ENCODE measurements around the gene TMEM132C. TPM values are rescaled to one million over a fixed set of nuclear protein-coding genes. Genes with fewer than 3 reads are reported as not detected.

Gene TMEM132C
- total and polyA plus RNA-seq, 2 donors (not counting 3 experiments of a cell fraction or from before 2014, with no cell fraction given), result not detected

GRCh38 chr12:128328961-128329360, 62.0 kb downstream of the TMEM132C start:
- Histone ChIP-seq H3K9me3 (replicated peaks; ENCODE audit: control insufficient read depth, insufficient read depth, low read length) (peaks cover 6% of the 10 kb centered on the region), H3K36me3 (ENCODE audit: control insufficient read depth in 2 of 2, extremely low read depth in 1 of 2, insufficient read depth in 2 of 2, low read length in 2 of 2) (no peaks in the 10 kb centered on the region), H3K9ac (replicated peaks; ENCODE audit: extremely low read depth, insufficient read depth, low read length) (no peak overlapping the region), H3K79me2 (ENCODE audit: control insufficient read depth, insufficient read depth, low read length) (no peaks in the 10 kb centered on the region), H3K27ac (ENCODE audit: insufficient read depth, low read depth, low read length) (no peak overlapping the region), H3K4me1 (ENCODE audit: control insufficient read depth, extremely low read depth, insufficient read depth, low read length) (no peaks in the 10 kb centered on the region), H2AFZ (ENCODE audit: low read depth, low read length) (no peak overlapping the region), H4K20me1 (replicated peaks; ENCODE audit: control insufficient read depth, extremely low read depth, insufficient read depth, low read length) (no peaks in the 10 kb centered on the region), H3K27me3 (ENCODE audit: control insufficient read depth in 2 of 2, insufficient read depth in 2 of 2, low read length in 2 of 2) (no peaks in the 10 kb centered on the region), H3K4me3 (replicated peaks in 1 of 3; ENCODE audit: insufficient read depth in 1 of 3, low read depth in 1 of 3, low read length in 3 of 3) (no peak overlapping the region), H3K4me2 (ENCODE audit: insufficient read depth, low read length) (no peak overlapping the region), H3K9me1 (replicated peaks; ENCODE audit: control insufficient read depth, extremely low read depth, insufficient read depth, low read length) (no peaks in the 10 kb centered on the region)
- DNase-seq (ENCODE audit: low read depth, low spot score) (no peak), FAIRE-seq (no peak)
- dilution Hi-C loops (cut with MboI; ENCODE audit: extremely low pct_ligation_motif_present, low sequenced_read_pairs) (no loop called here), intact Hi-C loops (cut with micrococcal nuclease) (no loop called here)
- POLR2A ChIA-PET, result no interaction called here
- no TSS peak for BruUV-seq (replicated peaks)
- CTCF ChIA-PET, result no interaction called here
- TF ChIP-seq MYC (IDR thresholded peaks at IDR 0.05; ENCODE audit: low read depth, low read length), result no peak
- no peak for TF ChIP-seq POLR2AphosphoS5 (IDR thresholded peaks at IDR 0.05; ENCODE audit: insufficient read depth, low read depth, low read length)
- TF ChIP-seq FOS (IDR thresholded peaks at IDR 0.05; ENCODE audit: borderline replicate concordance, insufficient read depth, low read length), result no peak

GRCh38 chr12:128336204-128337070, 69.5 kb downstream of the TMEM132C start:
- BruUV-seq (replicated peaks), result no TSS peak
- intact Hi-C loops (cut with micrococcal nuclease), result no loop called here
- FAIRE-seq, result no peak
- Histone ChIP-seq H3K36me3 (ENCODE audit: control insufficient read depth in 2 of 2, extremely low read depth in 1 of 2, insufficient read depth in 2 of 2, low read length in 2 of 2) (no peaks in the 10 kb centered on the region), H3K27ac (ENCODE audit: insufficient read depth, low read depth, low read length) (no peak overlapping the region), H3K4me1 (ENCODE audit: control insufficient read depth, extremely low read depth, insufficient read depth, low read length) (no peaks in the 10 kb centered on the region), H3K9me1 (replicated peaks; ENCODE audit: control insufficient read depth, extremely low read depth, insufficient read depth, low read length) (no peaks in the 10 kb centered on the region), H4K20me1 (replicated peaks; ENCODE audit: control insufficient read depth, extremely low read depth, insufficient read depth, low read length) (no peaks in the 10 kb centered on the region), H3K4me2 (ENCODE audit: insufficient read depth, low read length) (no peak overlapping the region), H3K9me3 (replicated peaks; ENCODE audit: control insufficient read depth, insufficient read depth, low read length) (peaks cover 8% of the 10 kb centered on the region), H3K27me3 (ENCODE audit: control insufficient read depth in 2 of 2, insufficient read depth in 2 of 2, low read length in 2 of 2) (no peaks in the 10 kb centered on the region), H3K9ac (replicated peaks; ENCODE audit: extremely low read depth, insufficient read depth, low read length) (no peak overlapping the region), H2AFZ (ENCODE audit: low read depth, low read length) (no peak overlapping the region), H3K79me2 (ENCODE audit: control insufficient read depth, insufficient read depth, low read length) (no peaks in the 10 kb centered on the region), H3K4me3 (replicated peaks in 1 of 3; ENCODE audit: insufficient read depth in 1 of 3, low read depth in 1 of 3, low read length in 3 of 3) (no peak overlapping the region)
- no peak for DNase-seq (ENCODE audit: low read depth, low spot score)
- TF ChIP-seq POLR2AphosphoS5 (IDR thresholded peaks at IDR 0.05; ENCODE audit: insufficient read depth, low read depth, low read length) (no peak), JUN (IDR thresholded peaks at IDR 0.05; ENCODE audit: borderline replicate concordance, insufficient read depth, insufficient read length, low read depth) (no peak), MAX (IDR thresholded peaks at IDR 0.05; ENCODE audit: insufficient read depth, insufficient read length) (no peak), MYC (IDR thresholded peaks at IDR 0.05; ENCODE audit: low read depth, low read length) (no peak), EZH2 (IDR thresholded peaks at IDR 0.05; ENCODE audit: borderline replicate concordance, low read depth, low read length, severe bottlenecking) (no peak), GATA2 (IDR thresholded peaks at IDR 0.05; ENCODE audit: insufficient read depth, insufficient read length, low read depth, low read length) (no peak), CTCF (IDR thresholded peaks at IDR 0.05; ENCODE audit: extremely low read depth in 1 of 2, insufficient read depth in 1 of 2, low read depth in 1 of 2, low read length in 2 of 2) (no peak), FOS (IDR thresholded peaks at IDR 0.05; ENCODE audit: borderline replicate concordance, insufficient read depth, low read length) (no peak), POLR2A (IDR thresholded peaks at IDR 0.05; ENCODE audit: low read depth, low read length) (no peak)
- POLR2A ChIA-PET, result no interaction called here
- CTCF ChIA-PET, result no interaction called here
- dilution Hi-C loops (cut with MboI; ENCODE audit: extremely low pct_ligation_motif_present, low sequenced_read_pairs), result no loop called here

Data from endothelial cell of umbilical vein (primary cell).